Fibroblast of lung (primary cell): ENCODE results near the gene HMCN2. TPM values are rescaled to one million over a fixed set of nuclear protein-coding genes. Genes with fewer than 3 reads are reported as not detected.

Source experiments
- DNase-seq, 2 donors: peaks; one replicate each; pipeline versions ENCODE4 v3.0.0 to v3.0.0-alpha.2; 2010; ENCODE audit warnings: low read depth in 2 of 2
- H2AFZ ChIP-seq: 2 replicates; pipeline ENCODE4 v1.5.1; 2012; ENCODE audit warnings: low read length, control low read depth, inconsistent platforms
- H3K27ac ChIP-seq: 2 replicates; pipeline ENCODE4 v1.5.1; 2011; ENCODE audit warnings: low read length, control low read depth; ENCODE audit not compliant: insufficient read depth
- H3K27me3 ChIP-seq: 2 replicates; pipeline ENCODE4 v1.5.1; 2011; ENCODE audit warnings: mild to moderate bottlenecking, low read length; ENCODE audit not compliant: control insufficient read depth, insufficient read depth
- H3K36me3 ChIP-seq: 2 replicates; pipeline ENCODE4 v1.5.1; 2011; ENCODE audit warnings: low read length; ENCODE audit not compliant: control insufficient read depth, insufficient read depth
- H3K4me1 ChIP-seq: 2 replicates; pipeline ENCODE4 v1.5.1; 2011; ENCODE audit warnings: low read length; ENCODE audit not compliant: control insufficient read depth, insufficient read depth; ENCODE audit errors: extremely low read depth
- H3K4me2 ChIP-seq: 2 replicates; pipeline ENCODE4 v1.5.1; 2011; ENCODE audit warnings: low read length, control low read depth; ENCODE audit not compliant: insufficient read depth; ENCODE audit errors: extremely low read depth
- H3K4me3 ChIP-seq, 4 experiments: fragments of 200-600 bp in 1 of 4; sonication (generic) in 1 of 4; replicated peaks in 1 of 4; 2 replicates each; pipeline ENCODE4 v1.5.1; 2011 to 2016; ENCODE audit warnings: low read length in 4 of 4, low read depth in 3 of 4, mild to moderate bottlenecking in 3 of 4, control low read depth in 2 of 4, inconsistent platforms in 1 of 4, mixed read lengths in 1 of 4; ENCODE audit not compliant: insufficient read depth in 1 of 4; ENCODE audit errors: control extremely low read depth in 1 of 4
- H3K79me2 ChIP-seq: 2 replicates; pipeline ENCODE4 v1.5.1; 2012; ENCODE audit warnings: mild to moderate bottlenecking, low read length, inconsistent platforms; ENCODE audit not compliant: control insufficient read depth, insufficient read depth
- H3K9ac ChIP-seq: 2 replicates; pipeline ENCODE4 v1.5.1; 2011; ENCODE audit warnings: mild to moderate bottlenecking, low read length, control low read depth; ENCODE audit not compliant: insufficient read depth
- H3K9me3 ChIP-seq: 2 replicates; pipeline ENCODE4 v1.5.1; 2012; ENCODE audit warnings: low read depth, low read length; ENCODE audit not compliant: control insufficient read depth, insufficient read depth
- H4K20me1 ChIP-seq: 2 replicates; pipeline ENCODE4 v1.5.1; 2011; ENCODE audit warnings: low read length; ENCODE audit not compliant: control insufficient read depth, insufficient read depth; ENCODE audit errors: extremely low read depth
- CTCF ChIP-seq, 2 donors: IDR thresholded peaks in 1 of 2; conservative IDR thresholded peaks in 1 of 2; 1 replicate in 1 of 2; 2 replicates in 1 of 2; pipeline ENCODE4 v1.5.1; 2011 to 2012; ENCODE audit warnings: low read length in 2 of 2, control low read depth in 1 of 2, inconsistent platforms in 1 of 2, low read depth in 1 of 2, mild to moderate bottlenecking in 1 of 2
- EZH2 ChIP-seq: IDR thresholded peaks from 2 replicates; pipeline ENCODE4 v1.5.1; 2012; ENCODE audit warnings: low read length, control low read depth, mild to moderate bottlenecking; ENCODE audit errors: missing control alignments
- polyA plus RNA-seq, 2 donors: library from polyadenylated mRNA; depleted of rRNA in 1 of 2; stranded (reverse) in 1 of 2; unstranded in 1 of 2; fragments of >200 nt; gene quantifications; 2 replicates each; pipeline ENCODE4 v1.2.1, GENCODE V29; 2011 to 2012; ENCODE audit warnings: missing spikeins in 1 of 2
- total RNA-seq: library from RNA; depleted of rRNA; stranded (reverse); fragments of >200 nt; gene quantifications from 2 replicates; pipeline ENCODE4 v1.2.1, GENCODE V29; 2014

HMCN2 gene
- total and polyA plus RNA-seq, 2 donors (not counting 1 experiment from before 2014, with no cell fraction given) = under 0.01 TPM; not detected in 1

GRCh38 chr9:130394320-130394719 is 128.8 kb downstream of the HMCN2 start:
- Histone ChIP-seq H3K27me3 (no peaks in the 10 kb centered on the region), H3K4me3 (no peak overlapping the region), H2AFZ (no peak overlapping the region), H3K27ac (no peak overlapping the region), H3K9ac (no peak overlapping the region), H4K20me1 (no peaks in the 10 kb centered on the region), H3K4me2 (no peak overlapping the region), H3K4me1 (no peaks in the 10 kb centered on the region), H3K9me3 (no peaks in the 10 kb centered on the region), H3K36me3 (no peaks in the 10 kb centered on the region), H3K79me2 (no peaks in the 10 kb centered on the region)
- no peak for DNase-seq
- TF ChIP-seq CTCF (conservative IDR thresholded peaks at IDR 0.05 in 1 of 2, IDR thresholded peaks at IDR 0.05 in 1 of 2; ENCODE audit: low read depth in 1 of 2, low read length in 2 of 2) = no peak
- no peak for TF ChIP-seq EZH2

- H3K4me1 ChIP-seq = no peaks in the 10 kb centered on the region
- no peaks in the 10 kb centered on the region for H3K79me2 ChIP-seq
- H3K4me3 ChIP-seq = no peak overlapping the region
- no peak for DNase-seq
- H3K9me3 ChIP-seq = no peaks in the 10 kb centered on the region
- no peak for TF ChIP-seq EZH2
- TF ChIP-seq CTCF (conservative IDR thresholded peaks at IDR 0.05 in 1 of 2, IDR thresholded peaks at IDR 0.05 in 1 of 2; ENCODE audit: low read depth in 1 of 2, low read length in 2 of 2) = no peak
- no peak overlapping the region for H3K9ac ChIP-seq
- no peaks in the 10 kb centered on the region for H4K20me1 ChIP-seq
- H3K36me3 ChIP-seq = no peaks in the 10 kb centered on the region
- no peak overlapping the region for H2AFZ ChIP-seq
- H3K4me2 ChIP-seq = no peak overlapping the region
- no peak overlapping the region for H3K27ac ChIP-seq
- H3K27me3 ChIP-seq = no peaks in the 10 kb centered on the region
These were observed 129.4 kb downstream of the HMCN2 start for GRCh38 chr9:130394814-130395470.

GRCh38 chr9:130395810-130396435 is 130.4 kb downstream of the HMCN2 start:
- no peak overlapping the region for H3K4me3 ChIP-seq
- H3K9me3 ChIP-seq = no peaks in the 10 kb centered on the region
- no peak overlapping the region for H3K27ac ChIP-seq
- no peaks in the 10 kb centered on the region for H3K27me3 ChIP-seq
- H3K4me2 ChIP-seq = no peak overlapping the region
- H3K9ac ChIP-seq = no peak overlapping the region
- no peaks in the 10 kb centered on the region for H4K20me1 ChIP-seq
- TF ChIP-seq CTCF (conservative IDR thresholded peaks at IDR 0.05 in 1 of 2, IDR thresholded peaks at IDR 0.05 in 1 of 2; ENCODE audit: low read depth in 1 of 2, low read length in 2 of 2) (no peak), EZH2 (no peak)
- no peaks in the 10 kb centered on the region for H3K79me2 ChIP-seq
- H3K36me3 ChIP-seq = no peaks in the 10 kb centered on the region
- no peaks in the 10 kb centered on the region for H3K4me1 ChIP-seq
- no peak for DNase-seq
- no peak overlapping the region for H2AFZ ChIP-seq
